HG03095 (cell line): ENCODE measurements around the gene RGS19.
"Not testable (repeated sequence)": the region's sequence is repeated elsewhere in the genome, so short reads cannot be mapped to it uniquely, and the experiment has no call there.

ENCODE experiments used
- ATAC-seq: cut with Tn5 transposase; IDR thresholded peaks from one replicate; pipeline ENCODE4 v1.9.1; 2021; ENCODE audit warnings: moderate library complexity; ENCODE audit not compliant: unreplicated experiment

The RGS19 gene

GRCh38 chr20:64095927-64096326 lies 16.6 kb upstream of the RGS19 start:
- no peak for ATAC-seq

DNA sequence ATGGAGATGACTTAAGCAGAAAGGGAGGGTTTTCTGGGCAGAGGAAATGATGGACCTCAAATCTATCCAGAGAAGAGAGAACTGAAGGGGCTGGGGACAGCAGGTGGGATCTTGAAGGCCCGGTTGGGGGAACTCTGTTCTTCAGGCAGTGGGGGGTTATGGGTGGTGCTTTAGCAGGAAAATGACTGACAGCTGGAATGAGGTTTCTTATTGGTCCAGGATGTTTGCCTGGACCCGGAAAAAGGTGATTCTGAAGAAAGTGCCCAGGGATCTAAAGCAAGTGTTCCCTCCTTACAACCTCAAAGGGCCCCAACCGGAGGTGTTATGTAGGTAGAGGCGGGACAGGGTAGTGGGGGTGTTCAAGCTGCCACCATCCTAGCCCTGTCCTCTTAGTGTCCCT lies 16.1 kb upstream of the RGS19 start:
- ATAC-seq: no peak

DNA sequence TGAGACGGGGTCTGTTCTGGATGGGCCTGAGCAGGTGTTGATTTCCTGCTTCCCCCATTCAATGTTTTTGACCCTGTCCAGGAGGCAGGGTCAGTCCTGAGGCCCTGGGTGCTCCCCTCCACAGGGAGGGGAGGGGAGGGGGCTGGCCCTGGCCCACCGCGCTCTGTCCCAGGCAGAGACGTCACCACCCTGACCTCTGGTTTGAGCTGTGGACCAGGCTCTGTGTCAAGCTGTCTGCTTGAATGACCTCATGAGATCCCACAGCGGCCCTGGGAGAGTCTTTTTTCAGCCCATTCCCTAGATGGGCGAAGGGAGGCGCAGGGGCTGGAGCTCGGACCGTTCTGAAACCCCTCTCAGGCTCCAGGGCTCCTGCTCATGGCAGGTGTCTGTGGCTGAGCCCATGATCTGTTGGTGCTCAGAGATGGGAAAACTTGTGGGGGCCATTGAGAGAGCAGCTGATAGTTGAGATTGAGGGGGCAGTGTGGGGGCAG lies 13.7 kb upstream of the RGS19 start:
- ATAC-seq: no peak

- no peak for ATAC-seq
These were observed 13.1 kb upstream of the RGS19 start for GRCh38 chr20:64092258-64093012.

- no peak for ATAC-seq
These were observed 12.5 kb upstream of the RGS19 start for GRCh38 chr20:64091770-64092169.

- ATAC-seq: no peak
These were observed 12.0 kb upstream of the RGS19 start for GRCh38 chr20:64091340-64091739.

DNA sequence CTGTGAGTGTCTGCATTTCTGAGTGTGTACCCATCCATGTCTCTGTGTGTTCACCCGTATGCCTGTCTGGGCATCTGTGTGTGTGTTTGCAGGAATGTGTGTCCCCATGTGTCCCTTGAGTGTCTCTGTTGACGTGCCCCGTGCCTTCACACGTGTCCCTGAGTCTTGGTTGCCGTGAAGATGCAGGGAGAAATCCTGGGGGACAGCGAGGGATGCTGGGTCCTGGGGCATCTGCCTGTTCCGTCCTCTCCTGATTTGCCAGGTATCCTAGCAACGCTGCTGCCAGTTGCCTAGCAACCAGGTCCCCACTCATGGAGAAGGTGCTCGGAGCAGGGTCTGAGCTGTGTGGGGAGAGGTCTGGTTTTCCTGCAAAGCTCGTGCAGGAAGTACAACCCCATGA lies 10.8 kb upstream of the RGS19 start:
- ATAC-seq: no peak

DNA sequence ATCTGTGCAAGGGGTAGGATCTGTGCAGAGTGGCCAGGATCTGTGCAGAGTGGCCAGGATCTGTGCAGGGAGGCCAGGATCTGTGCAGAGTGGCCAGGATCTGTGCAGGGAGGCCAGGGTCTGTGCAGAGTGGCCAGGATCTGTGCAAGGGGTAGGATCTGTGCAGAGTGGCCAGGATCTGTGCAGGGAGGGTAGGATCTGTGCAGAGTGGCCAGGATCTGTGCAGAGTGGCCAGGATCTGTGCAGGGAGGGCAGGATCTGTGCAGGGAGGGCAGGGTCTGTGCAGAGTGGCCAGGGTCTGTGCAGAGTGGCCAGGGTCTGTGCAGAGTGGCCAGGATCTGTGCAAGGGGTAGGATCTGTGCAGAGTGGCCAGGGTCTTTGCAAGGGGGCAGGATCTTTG lies 9.3 kb upstream of the RGS19 start:
- ATAC-seq: not testable (repeated sequence)

DNA sequence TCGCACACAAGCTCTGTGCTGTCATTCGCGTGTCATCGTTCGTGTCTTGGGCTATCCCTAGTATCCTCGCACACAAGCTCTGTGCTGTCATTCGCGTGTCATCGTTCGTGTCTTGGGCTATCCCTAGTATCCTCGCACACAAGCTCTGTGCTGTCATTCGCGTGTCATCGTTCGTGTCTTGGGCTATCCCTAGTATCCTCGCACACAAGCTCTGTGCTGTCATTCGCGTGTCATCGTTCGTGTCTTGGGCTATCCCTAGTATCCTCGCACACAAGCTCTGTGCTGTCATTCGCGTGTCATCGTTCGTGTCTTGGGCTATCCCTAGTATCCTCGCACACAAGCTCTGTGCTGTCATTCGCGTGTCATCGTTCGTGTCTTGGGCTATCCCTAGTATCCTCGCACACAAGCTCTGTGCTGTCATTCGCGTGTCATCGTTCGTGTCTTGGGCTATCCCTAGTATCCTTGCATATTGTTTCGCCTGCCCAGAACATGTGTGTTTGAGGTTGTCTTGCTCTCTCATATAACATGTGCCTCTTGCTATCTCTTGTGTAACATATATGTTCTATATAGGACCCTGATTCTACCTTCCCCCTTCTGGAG lies 8.0 kb upstream of the RGS19 start:
- ATAC-seq: not testable (repeated sequence)

DNA sequence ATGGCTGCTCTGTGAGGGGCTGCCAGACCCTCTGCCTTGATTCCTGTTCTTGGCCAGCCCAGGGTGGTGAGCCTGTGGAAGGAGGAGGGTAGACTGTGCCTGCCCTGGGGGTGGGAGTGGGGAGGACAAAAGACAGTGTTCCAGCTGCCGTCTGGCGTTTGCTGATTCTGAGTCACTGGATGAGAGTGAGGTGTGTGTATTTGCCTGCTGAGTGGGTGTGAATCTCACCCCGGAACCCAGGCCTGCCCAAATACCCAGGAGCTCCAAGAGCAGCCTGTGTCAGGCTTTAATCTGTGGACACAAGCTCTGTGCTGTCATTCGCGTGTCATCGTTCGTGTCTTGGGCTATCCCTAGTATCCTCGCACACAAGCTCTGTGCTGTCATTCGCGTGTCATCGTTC lies 7.5 kb upstream of the RGS19 start:
- ATAC-seq: no peak

DNA sequence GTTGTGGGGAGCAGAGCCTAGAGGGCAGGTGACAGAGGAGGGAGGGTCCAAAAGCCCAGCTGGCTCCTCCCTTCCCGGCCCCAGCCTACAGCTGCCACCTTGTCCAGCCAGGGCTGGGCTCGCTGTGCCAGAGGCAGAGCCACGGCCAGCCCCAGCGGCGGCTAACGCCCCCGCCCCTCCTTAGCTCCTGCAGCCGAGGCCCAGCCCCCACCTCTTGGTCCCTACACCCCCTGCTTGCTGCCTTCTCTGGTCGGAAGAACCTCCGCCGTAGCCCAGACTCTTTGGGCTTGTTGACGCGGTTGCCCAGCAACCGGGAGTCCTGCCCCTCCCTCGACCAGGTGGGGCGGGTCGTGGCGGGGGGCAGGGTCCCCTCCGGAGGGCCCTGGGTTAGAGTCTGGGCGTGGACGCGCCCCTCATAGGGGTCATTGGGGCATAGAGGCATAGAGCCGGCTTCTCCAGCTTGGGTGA lies 5.4 kb upstream of the RGS19 start:
- ATAC-seq: no peak

GRCh38 chr20:64083804-64084684 lies 4.7 kb upstream of the RGS19 start, which contains the start of gene LKAAEAR1:
LKAAEAR1 (minus strand) TSS chr20:64084398; CDS start chr20:64084219, 179 bp downstream.
- no peak for ATAC-seq

DNA sequence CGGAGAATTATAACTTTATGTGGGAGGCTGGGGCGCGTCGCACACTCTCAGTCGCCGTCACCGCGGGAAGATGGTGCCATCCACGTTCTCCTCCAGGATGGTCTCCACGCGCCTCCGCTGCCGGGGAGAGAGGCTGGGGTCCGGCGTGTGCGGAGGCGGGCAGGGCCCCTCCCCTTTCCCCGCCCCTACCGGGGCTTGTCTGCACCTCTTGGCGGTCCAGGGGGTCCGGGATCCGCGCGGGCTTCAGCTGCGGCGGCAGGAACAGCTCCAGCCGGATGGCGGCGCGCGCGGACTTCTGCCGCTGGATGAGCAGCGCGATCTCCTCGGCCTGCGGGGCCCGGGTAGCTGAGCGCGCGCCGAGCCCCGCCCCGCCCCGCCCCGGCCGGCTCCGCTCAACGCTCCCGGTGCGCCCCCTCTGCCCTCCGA lies 4.1 kb upstream of the RGS19 start:
- ATAC-seq: no peak

- ATAC-seq: no peak
These were observed 3.6 kb upstream of the RGS19 start for GRCh38 chr20:64082820-64083377.

GRCh38 chr20:64082126-64082731 lies 2.9 kb upstream of the RGS19 start:
- ATAC-seq: no peak

DNA sequence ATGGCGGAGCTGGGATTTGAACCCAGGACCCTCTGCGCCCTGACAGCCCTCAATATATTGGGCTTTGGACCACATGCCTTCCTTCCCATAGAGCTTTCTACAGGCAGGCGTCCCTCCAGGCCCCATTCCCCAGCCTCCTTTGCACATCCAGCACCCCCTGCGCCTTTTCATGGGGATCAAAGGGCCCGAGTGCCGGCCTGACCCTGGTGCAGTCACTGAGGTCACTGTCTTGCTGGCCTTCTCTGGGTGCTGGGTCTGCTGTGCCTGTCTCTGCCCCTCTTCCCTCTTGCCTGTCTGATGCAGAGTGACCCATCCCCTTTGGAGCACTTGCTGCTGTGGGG lies 2.3 kb upstream of the RGS19 start:
- no peak for ATAC-seq

- no peak for ATAC-seq
These were observed 1.7 kb upstream of the RGS19 start for GRCh38 chr20:64080813-64081623.

- ATAC-seq: no peak
These were observed 895 bp upstream of the RGS19 start, which contains the start of gene OPRL1 for GRCh38 chr20:64080013-64080812. OPRL1 (plus strand) TSS chr20:64080082; CDS start chr20:64092721, 12,639 bp downstream.

GRCh38 chr20:64078934-64079272 lies 415 bp downstream of the RGS19 start:
- no peak for ATAC-seq
